ENCODE measurements around the gene SLC1A1.
"Not testable (repeated sequence)": the region's sequence is repeated elsewhere in the genome, so short reads cannot be mapped to it uniquely, and the experiment has no call there.

The SLC1A1 gene

GRCh38 chr9:4581861-4582565 is 91.7 kb downstream of the SLC1A1 start:
- DNase-seq, result no peak

- DNase-seq, result peak; percentile 16
Observed at GRCh38 chr9:4583001-4583400, 92.7 kb downstream of the SLC1A1 start.

- DNase-seq, result no peak
Observed at GRCh38 chr9:4584636-4585035, 94.4 kb downstream of the SLC1A1 start.

GRCh38 chr9:4585135-4585534 is 94.9 kb downstream of the SLC1A1 start:
- DNase-seq, result no peak

- DNase-seq, result no peak
Observed at GRCh38 chr9:4588721-4589120, 98.5 kb downstream of the SLC1A1 start.

- no peak for DNase-seq
Observed at GRCh38 chr9:4590430-4591122, 100.3 kb downstream of the SLC1A1 start.

- no peak for DNase-seq
Observed at GRCh38 chr9:4591123-4591500, 100.8 kb downstream of the SLC1A1 start.

- DNase-seq, result no peak
Observed at GRCh38 chr9:4592295-4592694, 102.0 kb downstream of the SLC1A1 start.

- DNase-seq, result no peak
Observed at GRCh38 chr9:4592886-4593285, 102.6 kb downstream of the SLC1A1 start.

GRCh38 chr9:4594545-4594944 is 104.3 kb downstream of the SLC1A1 start:
- DNase-seq, result no peak

GRCh38 chr9:4594994-4595393 is 104.7 kb downstream of the SLC1A1 start:
- DNase-seq, result no peak

- DNase-seq, result no peak
Observed at GRCh38 chr9:4596165-4596922, 106.1 kb downstream of the SLC1A1 start.

GRCh38 chr9:4600368-4600767 is 110.1 kb downstream of the SLC1A1 start:
- DNase-seq, result no peak

GRCh38 chr9:4603830-4604229 is 113.6 kb downstream of the SLC1A1 start:
- no peak for DNase-seq

- peak; percentile 78 for DNase-seq
Observed at GRCh38 chr9:4604678-4605095, 114.4 kb downstream of the SLC1A1 start.

- DNase-seq, result not testable (repeated sequence)
Observed at GRCh38 chr9:4606033-4606432, 115.8 kb downstream of the SLC1A1 start.

- DNase-seq, result no peak
Observed at GRCh38 chr9:4614627-4615026, 124.4 kb downstream of the SLC1A1 start.

GRCh38 chr9:4615251-4615650 is 125.0 kb downstream of the SLC1A1 start:
- DNase-seq, result no peak

- no peak for DNase-seq
Observed at GRCh38 chr9:4615778-4616177, 125.5 kb downstream of the SLC1A1 start.

GRCh38 chr9:4617752-4618151 is 127.5 kb downstream of the SLC1A1 start:
- DNase-seq, result no peak

- no peak for DNase-seq
Observed at GRCh38 chr9:4618700-4619099, 128.4 kb downstream of the SLC1A1 start.

- DNase-seq, result no peak
Observed at GRCh38 chr9:4620057-4620765, 129.9 kb downstream of the SLC1A1 start.

GRCh38 chr9:4620881-4621555 is 130.8 kb downstream of the SLC1A1 start:
- no peak for DNase-seq
